Activated T-cell treated with anti-CD3 and anti-CD28 coated beads for 4 hours (primary cell): ENCODE measurements around the gene ZNF334.
A peak's percentile ranks its signal among the peaks of the same experiment; 100 is the strongest.

Experiments
- DNase-seq: peaks from one replicate; pipeline ENCODE4 v3.0.0-alpha.2; 2020

ZNF334 gene

DNA sequence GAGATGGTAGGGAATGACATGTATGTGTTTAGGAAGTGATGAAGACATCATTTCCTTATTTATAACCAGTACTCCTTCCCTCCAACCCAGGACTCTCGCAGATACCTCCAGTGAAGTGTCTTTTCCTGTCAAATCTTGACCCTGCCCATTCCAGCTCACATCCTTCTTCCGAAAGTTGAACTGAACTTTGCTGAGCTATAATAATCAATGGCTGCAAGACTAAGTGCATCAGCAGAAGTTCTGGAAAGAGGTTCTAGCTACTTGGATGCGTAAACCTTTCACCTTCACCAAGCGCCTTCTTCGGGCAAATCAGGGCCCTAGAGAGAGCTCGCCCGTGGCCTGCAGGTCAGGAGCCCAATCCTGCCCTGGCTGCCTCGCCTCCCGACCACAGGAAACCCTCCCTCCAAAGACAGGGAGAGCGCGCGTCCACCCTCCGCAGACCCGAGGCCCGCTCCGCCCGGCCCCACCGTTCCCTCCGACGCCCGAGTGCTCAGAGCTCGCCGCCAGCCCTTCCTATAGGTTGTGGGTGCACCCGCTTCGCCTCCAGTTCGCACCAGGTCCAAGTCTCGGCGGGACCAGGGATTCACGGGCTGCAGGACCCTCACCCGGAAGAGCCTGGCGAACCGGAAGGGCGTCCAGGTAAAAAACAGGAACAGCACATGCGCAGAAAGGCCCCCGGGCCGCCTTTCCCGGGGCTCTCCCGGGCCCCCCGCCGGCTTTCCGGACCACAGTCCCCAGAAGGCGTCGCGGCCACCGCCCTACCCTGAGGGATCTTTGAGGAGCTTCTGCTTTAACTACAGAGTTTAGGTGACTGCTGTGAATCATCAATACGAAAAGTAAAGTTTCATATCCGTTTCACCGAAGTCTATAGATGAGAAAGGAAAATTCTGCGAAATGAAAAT is at the start of gene ZNF334:
Gene ZNF334 (minus strand): TSS at position 617 of the 902 bp plus-strand sequence. CDS start 1,457 bp downstream, outside the sequence.
- DNase-seq: no peak

DNA sequence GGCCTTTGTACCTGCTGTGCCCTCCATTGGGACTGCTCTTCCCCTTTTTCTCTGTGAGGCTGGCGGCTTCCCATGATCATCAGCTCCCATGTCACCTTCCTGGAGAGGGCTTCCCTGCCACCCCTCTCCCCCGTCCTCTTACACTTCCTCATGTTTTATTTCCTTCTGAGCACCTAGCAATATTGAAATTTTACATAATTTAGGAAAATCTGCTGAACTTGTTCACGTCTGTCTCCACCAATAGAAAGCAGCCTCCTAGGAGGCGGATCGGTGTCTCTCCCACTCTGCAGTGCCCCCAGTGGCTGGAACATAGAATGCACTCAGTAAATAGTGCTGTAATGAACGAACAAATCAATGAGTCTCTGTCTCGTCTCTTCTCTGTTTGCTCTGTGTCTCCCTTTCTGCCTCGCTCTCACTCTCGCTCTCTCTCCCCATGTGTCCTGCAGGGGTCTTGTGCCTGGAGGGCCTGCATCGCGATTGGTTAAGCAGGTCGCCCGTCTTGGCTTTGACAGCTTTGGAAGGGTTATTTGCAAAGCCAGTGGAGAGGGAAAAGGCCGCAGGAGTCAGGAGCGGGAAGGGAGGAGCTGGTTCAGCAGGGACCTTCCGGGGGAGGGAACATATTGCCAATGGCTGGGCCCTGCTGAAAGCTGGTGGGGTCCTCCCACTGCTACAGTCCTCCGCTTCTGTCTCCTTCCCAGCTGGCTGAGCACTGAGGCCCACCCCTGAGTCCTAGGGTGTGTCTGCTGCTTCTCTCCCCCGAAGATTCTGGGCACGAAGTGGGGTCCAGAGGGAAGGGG is 49.2 kb upstream of the ZNF334 start:
- peak; percentile 56 for DNase-seq

- no peak for DNase-seq
Observed at GRCh38 chr20:46562009-46562372, 48.6 kb upstream of the ZNF334 start.

DNA sequence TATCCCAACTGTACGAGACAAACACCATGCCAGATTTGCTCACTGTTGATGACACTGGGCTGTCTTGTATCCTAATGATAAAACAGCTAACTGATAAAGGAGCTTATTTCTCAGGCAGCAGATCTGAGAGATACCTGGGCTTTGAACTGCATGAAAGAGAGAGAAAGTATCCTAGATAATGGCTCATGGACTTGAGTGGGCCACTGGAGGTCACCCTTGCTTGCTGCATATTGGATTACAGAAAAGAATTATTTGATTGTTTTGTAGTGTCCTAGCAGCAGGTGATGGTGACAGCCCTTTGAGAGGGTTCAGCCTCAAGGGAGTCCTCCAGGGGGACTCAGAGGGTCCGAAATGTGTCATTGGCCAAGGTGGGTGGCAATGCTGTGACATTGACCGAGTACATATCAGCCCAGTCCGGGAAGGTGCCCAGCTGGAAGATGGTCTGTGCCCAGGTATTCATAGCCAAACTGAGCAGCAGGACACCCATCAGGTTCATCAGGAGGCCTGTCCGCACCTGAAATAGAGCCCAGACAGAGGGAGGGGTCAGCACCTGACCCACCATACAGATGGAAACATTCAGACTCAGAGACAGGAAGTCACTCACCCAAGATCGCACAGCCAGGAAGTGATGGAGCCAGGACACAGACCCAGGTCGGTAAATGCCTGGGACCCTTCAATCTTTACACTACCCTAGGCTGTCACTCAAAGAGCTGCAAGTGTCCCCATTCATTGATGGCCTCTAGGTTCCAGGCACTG is 46.5 kb upstream of the ZNF334 start:
- DNase-seq: no peak

DNA sequence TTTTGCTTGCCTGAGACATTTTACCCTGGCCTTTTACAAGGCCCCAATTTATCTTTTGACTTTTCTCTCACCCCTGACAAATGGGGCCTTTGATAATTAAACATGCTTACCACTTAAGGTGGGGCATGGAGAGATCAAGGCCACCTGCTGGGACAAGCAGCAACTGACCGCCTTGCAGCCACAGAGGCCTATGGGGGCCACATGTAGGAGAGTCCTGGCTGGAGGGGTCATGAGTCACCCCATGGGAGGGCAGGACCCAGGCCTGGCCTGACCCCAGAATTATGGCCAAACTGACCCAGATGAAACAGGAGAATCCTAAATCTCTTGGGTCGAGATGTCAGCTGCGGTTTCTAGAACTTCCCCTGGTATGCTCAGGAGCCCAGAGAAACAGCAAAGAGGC is 45.6 kb upstream of the ZNF334 start:
- no peak for DNase-seq

- no peak for DNase-seq
Observed at GRCh38 chr20:46558511-46558959, 45.2 kb upstream of the ZNF334 start.

DNA sequence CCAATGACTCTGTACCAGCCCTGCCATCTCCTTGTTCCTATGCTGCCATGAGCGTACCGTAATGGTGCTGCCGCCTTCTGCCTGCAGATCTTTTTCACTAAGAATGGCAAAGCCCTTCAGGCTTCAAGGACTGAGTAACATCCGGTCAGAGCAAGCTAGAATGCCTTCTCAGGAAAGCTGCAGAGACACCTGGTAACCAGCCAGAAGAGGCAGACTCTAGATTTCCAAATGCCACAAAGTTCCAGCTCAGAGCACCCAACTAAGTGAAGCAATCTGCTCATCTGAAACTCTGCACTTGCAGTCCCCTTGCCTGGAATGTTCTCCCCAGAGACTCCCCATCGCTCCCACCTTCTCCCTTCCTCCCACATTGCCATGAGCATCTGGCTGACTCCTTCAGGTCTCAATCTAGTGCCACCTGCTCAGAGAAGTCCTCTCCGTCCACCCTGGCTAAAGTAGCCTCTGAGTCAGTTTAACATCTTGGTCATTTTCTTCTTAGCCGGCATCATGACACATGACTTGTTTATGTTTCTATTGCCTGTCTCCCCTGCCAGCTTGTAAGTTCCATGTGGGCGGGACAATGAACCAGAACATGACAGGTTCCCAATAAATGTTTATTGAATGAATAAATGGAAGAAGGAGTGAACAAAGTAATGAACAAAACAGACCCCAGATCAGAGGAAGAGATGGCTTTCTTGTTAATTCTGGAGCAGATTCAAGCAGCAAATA is 44.0 kb upstream of the ZNF334 start:
- no peak for DNase-seq

GRCh38 chr20:46555370-46555956 is 42.1 kb upstream of the ZNF334 start:
- no peak for DNase-seq

DNA sequence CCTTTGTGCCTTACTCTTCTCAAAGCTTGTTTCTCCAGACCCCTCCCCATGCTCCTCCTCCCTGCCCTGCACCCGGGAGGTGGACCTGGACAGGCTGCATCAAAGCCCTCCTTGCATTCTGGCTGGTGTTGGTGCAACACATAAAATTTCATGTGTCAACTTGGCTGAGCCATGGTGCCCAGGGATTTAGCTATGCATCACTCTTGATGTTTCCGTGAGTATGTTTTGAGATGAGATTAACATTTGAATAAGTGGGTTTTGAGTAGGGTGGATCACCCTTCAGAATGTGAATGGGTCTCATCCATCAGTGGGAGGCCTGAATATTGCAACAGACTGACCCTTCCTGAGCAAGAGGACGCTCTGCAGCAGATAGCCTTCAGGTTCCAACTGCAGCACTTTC is 41.5 kb upstream of the ZNF334 start:
- DNase-seq: no peak

DNA sequence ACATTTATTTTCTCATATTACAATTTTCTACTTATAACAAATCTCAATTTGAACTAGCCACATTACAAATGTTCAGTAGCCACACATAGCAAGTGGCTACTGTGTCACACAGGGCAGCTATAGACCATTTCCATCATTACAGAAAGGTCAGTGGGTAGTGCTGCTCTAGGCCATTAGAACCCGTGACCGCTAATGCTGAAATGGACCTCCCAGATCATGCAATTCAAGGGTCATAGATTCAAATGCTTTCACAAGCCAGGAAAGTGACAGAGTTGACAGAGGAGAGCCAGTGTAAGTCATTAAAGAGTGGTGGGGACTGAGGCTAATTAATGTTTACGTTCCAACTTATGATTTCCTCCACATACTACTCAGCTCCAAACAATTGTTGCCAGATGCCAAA is 40.6 kb upstream of the ZNF334 start:
- no peak for DNase-seq

- DNase-seq: peak; percentile 8
Observed at GRCh38 chr20:46552460-46553420, 39.4 kb upstream of the ZNF334 start.

DNA sequence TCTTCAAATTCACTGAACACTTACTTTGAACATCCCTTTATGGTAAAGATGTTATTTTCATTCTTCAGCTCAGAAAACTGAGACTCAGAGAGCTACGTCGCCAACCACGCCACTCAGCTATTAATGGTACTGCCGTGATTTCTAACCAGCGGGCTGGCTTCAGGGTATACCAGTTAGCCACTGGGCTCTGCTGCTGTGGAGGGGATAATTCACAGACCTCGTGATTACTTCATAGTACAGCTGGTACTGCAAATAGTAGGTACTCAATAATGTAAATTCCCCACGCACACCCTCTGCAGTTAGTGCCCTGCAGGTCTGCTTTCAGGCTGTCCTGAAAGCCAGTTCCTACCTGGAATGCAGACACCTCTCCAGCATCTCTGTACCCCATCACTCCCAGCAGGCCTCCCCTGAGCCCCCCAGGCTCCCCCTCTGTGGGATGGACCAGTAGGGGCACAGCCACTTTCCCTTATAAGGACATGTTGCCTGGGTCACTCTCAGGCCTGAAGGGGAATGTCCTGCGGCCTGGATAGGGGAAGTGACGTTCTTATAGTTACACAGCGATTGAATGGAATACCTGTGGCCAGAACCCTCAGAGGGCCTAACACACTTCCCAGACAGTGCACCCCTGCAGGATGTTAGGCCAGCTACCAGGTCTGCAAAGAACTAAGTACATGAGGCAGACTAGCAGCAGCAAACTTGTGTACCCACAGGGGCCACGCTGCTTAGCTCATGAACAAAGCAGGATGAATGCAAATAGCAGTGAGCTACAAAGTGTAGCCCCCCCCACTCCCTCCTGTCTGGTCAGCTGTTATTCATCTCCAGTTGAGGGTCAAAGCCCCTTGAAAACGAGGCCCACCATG is 38.4 kb upstream of the ZNF334 start:
- DNase-seq: no peak

GRCh38 chr20:46550461-46550860 is 37.1 kb upstream of the ZNF334 start, which contains the start of gene OCSTAMP:
OCSTAMP (minus strand) TSS chr20:46550654; CDS start chr20:46550560, 94 bp downstream.
- no peak for DNase-seq

DNA sequence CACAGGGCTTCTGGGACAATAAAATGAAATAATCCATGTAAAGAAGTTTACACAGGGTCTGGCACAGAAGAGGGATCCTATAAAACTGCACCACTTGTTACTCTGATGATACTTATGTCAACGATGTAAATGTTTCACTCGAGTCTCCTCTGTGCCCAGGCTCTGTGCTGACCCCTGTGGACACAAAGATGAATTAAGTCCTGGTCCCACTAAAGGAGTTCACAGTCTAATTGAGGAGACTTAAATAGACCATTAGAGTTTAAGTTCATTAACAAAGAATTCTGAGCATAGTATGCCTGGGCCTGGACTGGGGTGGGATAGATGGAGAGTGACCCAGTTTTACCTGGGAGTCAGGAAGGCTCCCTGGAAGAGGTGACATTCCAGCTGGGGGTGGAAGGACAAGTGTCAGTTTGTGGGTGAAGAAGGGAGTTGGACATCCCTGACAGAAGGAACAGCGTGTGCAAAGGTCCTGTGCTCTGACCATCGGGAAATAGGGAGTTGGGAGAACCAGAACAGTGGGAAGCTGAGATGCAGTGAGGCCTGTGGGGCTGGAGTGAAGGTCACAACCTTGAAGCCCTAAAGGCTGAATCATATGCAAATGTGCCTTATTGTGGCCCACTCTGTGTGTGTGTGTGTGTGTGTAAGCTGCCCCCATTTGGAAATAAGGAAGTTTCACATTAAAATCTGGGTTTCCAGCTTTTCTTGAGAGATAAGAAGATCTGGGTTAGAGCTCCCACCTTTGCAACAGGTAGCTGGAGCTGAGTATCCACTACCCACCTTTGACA is 36.0 kb upstream of the ZNF334 start:
- no peak for DNase-seq

- no peak for DNase-seq
Observed at GRCh38 chr20:46548688-46549087, 35.3 kb upstream of the ZNF334 start.

DNA sequence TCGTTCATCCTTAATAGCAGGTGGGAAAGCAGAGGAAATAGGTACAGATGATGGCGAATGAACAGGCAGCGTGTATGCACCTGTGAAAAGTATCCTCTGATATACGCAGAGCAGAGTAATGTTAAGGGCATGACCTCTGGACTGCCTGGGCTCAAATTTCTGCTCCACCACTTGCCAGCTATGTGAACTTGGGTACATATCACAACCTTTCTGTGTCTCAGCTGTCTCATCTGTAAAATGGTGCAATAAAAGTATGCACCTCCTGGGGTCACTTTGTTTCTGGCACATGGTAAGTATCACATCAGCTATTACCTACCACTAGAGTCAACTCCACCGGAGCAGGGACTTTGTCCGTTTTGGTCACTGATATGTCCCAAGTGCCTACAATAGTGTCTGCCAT is 34.6 kb upstream of the ZNF334 start:
- DNase-seq: no peak

GRCh38 chr20:46546936-46547335 is 33.6 kb upstream of the ZNF334 start:
- no peak for DNase-seq

DNA sequence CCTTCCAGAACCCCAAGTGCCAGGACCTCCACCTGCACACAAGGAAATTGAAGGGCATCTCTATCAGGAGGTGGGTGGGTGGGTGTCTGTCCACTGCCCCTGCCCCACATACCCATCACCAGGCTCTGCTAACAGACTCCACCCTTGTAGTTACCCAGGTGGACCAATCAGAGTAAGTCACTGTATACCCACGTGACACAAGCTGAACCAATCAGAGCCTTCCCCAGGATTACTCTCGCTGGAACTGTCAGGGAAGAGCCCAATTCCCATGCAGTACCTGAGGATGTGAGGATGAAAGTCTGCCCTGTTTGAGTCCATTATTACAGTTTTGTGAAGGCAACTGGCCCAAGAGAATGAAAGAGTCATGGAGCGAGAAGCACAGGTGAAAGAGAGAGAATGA is 32.9 kb upstream of the ZNF334 start:
- no peak for DNase-seq

DNA sequence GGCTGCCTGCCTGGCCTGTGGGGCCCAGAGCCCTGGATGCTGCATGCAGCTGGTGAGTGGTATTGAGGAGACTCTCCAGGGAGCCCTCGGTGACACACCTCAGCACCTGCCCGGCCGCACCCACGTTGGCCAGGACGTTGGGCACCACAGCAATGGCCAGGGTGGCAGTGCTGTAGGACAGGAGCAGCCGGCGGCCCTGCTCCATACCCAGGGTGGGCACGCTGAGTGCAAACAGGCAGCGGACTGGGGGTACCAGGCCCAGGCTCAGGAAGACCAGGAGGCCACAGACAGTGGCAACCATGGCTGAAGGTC is 32.4 kb upstream of the ZNF334 start:
- DNase-seq: no peak
